Endothelial cell (in vitro differentiated cells): Measurements from ENCODE around the gene ADGRG3. TPM values are rescaled to one million over a fixed set of nuclear protein-coding genes. Genes with fewer than 3 reads are reported as not detected.

ENCODE experiments used
- DNase-seq: peaks from one replicate; pipeline ENCODE4 v3.0.0; 2021; ENCODE audit warnings: low spot score
- H3K27ac Mint-ChIP-seq: one replicate; pipeline ENCODE4 v1.8.0; 2021; ENCODE audit warnings: mixed read lengths, inconsistent platforms; ENCODE audit not compliant: unreplicated experiment
- H3K27me3 Mint-ChIP-seq: one replicate; pipeline ENCODE4 v1.8.0; 2021; ENCODE audit warnings: mild to moderate bottlenecking, moderate library complexity, mixed read lengths, inconsistent platforms; ENCODE audit not compliant: unreplicated experiment
- H3K36me3 Mint-ChIP-seq: one replicate; pipeline ENCODE4 v1.8.0; 2021; ENCODE audit warnings: mild to moderate bottlenecking, low read depth, mixed read lengths, inconsistent platforms; ENCODE audit not compliant: unreplicated experiment
- H3K4me1 Mint-ChIP-seq: one replicate; pipeline ENCODE4 v1.8.0; 2021; ENCODE audit warnings: mild to moderate bottlenecking, mixed read lengths, inconsistent platforms; ENCODE audit not compliant: unreplicated experiment
- H3K4me3 Mint-ChIP-seq: one replicate; pipeline ENCODE4 v1.8.0; 2021; ENCODE audit warnings: mild to moderate bottlenecking, mixed read lengths, inconsistent platforms; ENCODE audit not compliant: unreplicated experiment
- H3K9me3 Mint-ChIP-seq: one replicate; pipeline ENCODE4 v1.8.0; 2021; ENCODE audit warnings: mixed read lengths, inconsistent platforms; ENCODE audit not compliant: unreplicated experiment
- total RNA-seq: library from RNA; stranded (reverse); fragmentation: NEBNext Ultra II Directional; extraction: Animal tissue kit (Norgen Biotek cat#: 25700); gene quantifications from one replicate; pipeline ENCODE4 v1.2.1, GENCODE V29; 2021; ENCODE audit not compliant: unreplicated experiment
- TF ChIP-seq, protein P1 (sequence below): fragments of 200-600 bp; sonication (generic); IDR thresholded peaks from one replicate; pipeline ENCODE4 v1.5.0; 2021; ENCODE audit warnings: antibody characterized with exemption; ENCODE audit not compliant: unreplicated experiment

Gene ADGRG3
- total RNA-seq, 1 donor from 2014 or later: 0.31 TPM

DNA sequence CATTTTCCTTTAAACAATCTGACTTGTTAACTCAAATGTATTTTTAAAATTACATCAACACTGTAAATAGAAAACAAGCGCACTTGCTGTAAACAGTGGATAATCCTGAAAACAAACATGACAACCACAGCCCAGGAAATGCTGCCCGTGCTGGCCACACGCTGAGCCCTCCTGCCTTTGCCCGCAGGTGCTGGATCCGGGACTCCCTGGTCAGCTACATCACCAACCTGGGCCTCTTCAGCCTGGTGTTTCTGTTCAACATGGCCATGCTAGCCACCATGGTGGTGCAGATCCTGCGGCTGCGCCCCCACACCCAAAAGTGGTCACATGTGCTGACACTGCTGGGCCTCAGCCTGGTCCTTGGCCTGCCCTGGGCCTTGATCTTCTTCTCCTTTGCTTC lies 6.6 kb upstream of the ADGRG3 start:
- Mint-ChIP-seq H3K36me3 (no peaks in the 10 kb centered on the region), H3K9me3 (no peaks in the 10 kb centered on the region), H3K27ac (no peak overlapping the region), H3K4me1 (peaks cover 15% of the 10 kb centered on the region), H3K4me3 (no peak overlapping the region), H3K27me3 (peaks cover 10% of the 10 kb centered on the region)
- TF ChIP-seq, protein P1, sequence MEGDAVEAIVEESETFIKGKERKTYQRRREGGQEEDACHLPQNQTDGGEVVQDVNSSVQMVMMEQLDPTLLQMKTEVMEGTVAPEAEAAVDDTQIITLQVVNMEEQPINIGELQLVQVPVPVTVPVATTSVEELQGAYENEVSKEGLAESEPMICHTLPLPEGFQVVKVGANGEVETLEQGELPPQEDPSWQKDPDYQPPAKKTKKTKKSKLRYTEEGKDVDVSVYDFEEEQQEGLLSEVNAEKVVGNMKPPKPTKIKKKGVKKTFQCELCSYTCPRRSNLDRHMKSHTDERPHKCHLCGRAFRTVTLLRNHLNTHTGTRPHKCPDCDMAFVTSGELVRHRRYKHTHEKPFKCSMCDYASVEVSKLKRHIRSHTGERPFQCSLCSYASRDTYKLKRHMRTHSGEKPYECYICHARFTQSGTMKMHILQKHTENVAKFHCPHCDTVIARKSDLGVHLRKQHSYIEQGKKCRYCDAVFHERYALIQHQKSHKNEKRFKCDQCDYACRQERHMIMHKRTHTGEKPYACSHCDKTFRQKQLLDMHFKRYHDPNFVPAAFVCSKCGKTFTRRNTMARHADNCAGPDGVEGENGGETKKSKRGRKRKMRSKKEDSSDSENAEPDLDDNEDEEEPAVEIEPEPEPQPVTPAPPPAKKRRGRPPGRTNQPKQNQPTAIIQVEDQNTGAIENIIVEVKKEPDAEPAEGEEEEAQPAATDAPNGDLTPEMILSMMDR: no peak
- DNase-seq: no peak

DNA sequence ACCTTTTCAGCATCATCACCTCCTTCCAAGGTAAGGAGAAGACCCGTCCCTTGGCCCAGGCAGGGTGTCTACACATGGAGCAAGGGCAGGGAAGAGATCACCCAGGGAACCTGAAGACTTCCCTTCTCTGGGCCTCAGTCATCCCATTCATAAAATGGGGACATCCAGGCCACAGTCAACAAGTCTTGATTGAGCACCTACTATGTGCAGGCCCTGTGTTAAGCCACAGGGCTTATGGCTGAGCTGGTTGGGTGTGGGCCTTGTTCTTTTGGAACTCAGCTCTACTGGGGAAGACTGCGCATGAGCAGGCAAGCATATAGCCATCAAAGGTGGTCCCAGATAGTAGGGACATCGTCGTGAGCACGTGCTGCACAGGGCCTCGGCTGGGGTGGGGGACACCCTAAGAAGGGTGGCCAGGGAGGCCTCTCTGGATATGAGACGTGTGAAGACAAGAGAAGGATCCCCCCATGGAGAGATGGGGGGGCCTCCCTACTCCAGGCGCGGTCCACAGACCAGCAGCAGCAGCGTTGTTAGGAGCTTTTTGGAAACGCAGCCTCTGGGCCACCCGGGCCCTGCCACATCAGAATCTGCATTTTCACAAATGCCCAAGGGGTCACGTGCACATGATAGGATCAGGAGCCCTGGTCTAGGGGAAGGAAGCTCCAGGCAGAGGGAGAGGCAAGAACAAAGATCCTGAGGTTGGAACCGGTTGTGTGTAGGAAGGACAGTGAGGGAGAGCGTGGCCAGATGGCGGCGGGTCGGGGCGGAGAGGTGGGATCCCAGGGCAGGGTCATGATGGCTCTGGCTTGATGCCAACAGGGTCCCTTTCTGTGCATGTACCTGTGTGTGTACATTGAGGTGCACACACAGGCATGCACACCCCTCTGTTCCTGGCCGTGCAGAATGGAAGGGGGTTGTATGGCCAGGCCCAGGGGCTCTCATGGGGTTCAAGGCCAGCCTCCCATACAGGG lies 5.9 kb upstream of the ADGRG3 start:
- no peak overlapping the region for H3K27ac Mint-ChIP-seq
- H3K36me3 Mint-ChIP-seq: no peaks in the 10 kb centered on the region
- H3K4me3 Mint-ChIP-seq: no peak overlapping the region
- peaks cover 15% of the 10 kb centered on the region for H3K4me1 Mint-ChIP-seq
- H3K9me3 Mint-ChIP-seq: no peaks in the 10 kb centered on the region
- peaks cover 10% of the 10 kb centered on the region for H3K27me3 Mint-ChIP-seq
- TF ChIP-seq, protein P1: no peak
- DNase-seq: no peak

DNA sequence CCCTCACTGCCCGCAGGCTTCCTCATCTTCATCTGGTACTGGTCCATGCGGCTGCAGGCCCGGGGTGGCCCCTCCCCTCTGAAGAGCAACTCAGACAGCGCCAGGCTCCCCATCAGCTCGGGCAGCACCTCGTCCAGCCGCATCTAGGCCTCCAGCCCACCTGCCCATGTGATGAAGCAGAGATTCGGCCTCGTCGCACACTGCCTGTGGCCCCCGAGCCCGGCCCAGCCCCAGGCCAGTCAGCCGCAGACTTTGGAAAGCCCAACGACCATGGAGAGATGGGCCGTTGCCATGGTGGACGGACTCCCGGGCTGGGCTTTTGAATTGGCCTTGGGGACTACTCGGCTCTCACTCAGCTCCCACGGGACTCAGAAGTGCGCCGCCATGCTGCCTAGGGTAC lies 4.7 kb upstream of the ADGRG3 start:
- no peak overlapping the region for H3K27ac Mint-ChIP-seq
- no peaks in the 10 kb centered on the region for H3K36me3 Mint-ChIP-seq
- H3K9me3 Mint-ChIP-seq: no peaks in the 10 kb centered on the region
- H3K27me3 Mint-ChIP-seq: peaks cover 6% of the 10 kb centered on the region
- DNase-seq: no peak
- peaks cover 17% of the 10 kb centered on the region for H3K4me1 Mint-ChIP-seq
- H3K4me3 Mint-ChIP-seq: no peak overlapping the region
- TF ChIP-seq, protein P1: no peak

DNA sequence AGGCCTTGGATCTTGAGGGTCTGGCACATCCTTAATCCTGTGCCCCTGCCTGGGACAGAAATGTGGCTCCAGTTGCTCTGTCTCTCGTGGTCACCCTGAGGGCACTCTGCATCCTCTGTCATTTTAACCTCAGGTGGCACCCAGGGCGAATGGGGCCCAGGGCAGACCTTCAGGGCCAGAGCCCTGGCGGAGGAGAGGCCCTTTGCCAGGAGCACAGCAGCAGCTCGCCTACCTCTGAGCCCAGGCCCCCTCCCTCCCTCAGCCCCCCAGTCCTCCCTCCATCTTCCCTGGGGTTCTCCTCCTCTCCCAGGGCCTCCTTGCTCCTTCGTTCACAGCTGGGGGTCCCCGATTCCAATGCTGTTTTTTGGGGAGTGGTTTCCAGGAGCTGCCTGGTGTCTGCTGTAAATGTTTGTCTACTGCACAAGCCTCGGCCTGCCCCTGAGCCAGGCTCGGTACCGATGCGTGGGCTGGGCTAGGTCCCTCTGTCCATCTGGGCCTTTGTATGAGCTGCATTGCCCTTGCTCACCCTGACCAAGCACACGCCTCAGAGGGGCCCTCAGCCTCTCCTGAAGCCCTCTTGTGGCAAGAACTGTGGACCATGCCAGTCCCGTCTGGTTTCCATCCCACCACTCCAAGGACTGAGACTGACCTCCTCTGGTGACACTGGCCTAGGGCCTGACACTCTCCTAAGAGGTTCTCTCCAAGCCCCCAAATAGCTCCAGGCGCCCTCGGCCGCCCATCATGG lies 4.0 kb upstream of the ADGRG3 start:
- Mint-ChIP-seq H3K4me3 (no peak overlapping the region), H3K36me3 (peaks cover 2% of the 10 kb centered on the region), H3K27me3 (peaks cover 8% of the 10 kb centered on the region), H3K27ac (no peak overlapping the region), H3K4me1 (peaks cover 21% of the 10 kb centered on the region), H3K9me3 (no peaks in the 10 kb centered on the region)
- TF ChIP-seq, protein P1: no peak
- no peak for DNase-seq
